HG02938 (cell line): ENCODE results near the gene SDR39U1.

Experiments used
- ATAC-seq: cut with Tn5 transposase; IDR thresholded peaks from one replicate; pipeline ENCODE4 v1.9.1; 2021; ENCODE audit warnings: mild to moderate bottlenecking, moderate library complexity; ENCODE audit not compliant: unreplicated experiment

The SDR39U1 gene

GRCh38 chr14:24443053-24443665, 583 bp upstream of the SDR39U1 start:
- ATAC-seq, result no peak

- ATAC-seq, result no peak
Measured at GRCh38 chr14:24441904-24442239, 704 bp downstream of the SDR39U1 start.

- no peak for ATAC-seq
Measured at GRCh38 chr14:24441485-24441884, 1.1 kb downstream of the SDR39U1 start.

- no peak for ATAC-seq
Measured at GRCh38 chr14:24440606-24441399, 1.8 kb downstream of the SDR39U1 start.

- no peak for ATAC-seq
Measured at GRCh38 chr14:24439830-24440605, 2.6 kb downstream of the SDR39U1 start.

- no peak for ATAC-seq
Measured at GRCh38 chr14:24439257-24439656, 3.3 kb downstream of the SDR39U1 start.

- ATAC-seq, result no peak
Measured at GRCh38 chr14:24438223-24439097, 4.1 kb downstream of the SDR39U1 start.

- no peak for ATAC-seq
Measured at GRCh38 chr14:24437736-24438067, 4.9 kb downstream of the SDR39U1 start.

- ATAC-seq, result no peak
Measured at GRCh38 chr14:24437020-24437735, 5.4 kb downstream of the SDR39U1 start.

GRCh38 chr14:24436355-24437019, 6.1 kb downstream of the SDR39U1 start:
- ATAC-seq, result no peak

- ATAC-seq, result no peak
Measured at GRCh38 chr14:24435998-24436354, 6.6 kb downstream of the SDR39U1 start.

GRCh38 chr14:24435192-24435810, 7.3 kb downstream of the SDR39U1 start:
- ATAC-seq, result no peak

- no peak for ATAC-seq
Measured at GRCh38 chr14:24434676-24435075, 7.9 kb downstream of the SDR39U1 start.

- ATAC-seq, result no peak
Measured at GRCh38 chr14:24434036-24434435, 8.5 kb downstream of the SDR39U1 start.

GRCh38 chr14:24432259-24433131, 10.1 kb downstream of the SDR39U1 start:
- no peak for ATAC-seq

- ATAC-seq, result peak; percentile 43
Measured at GRCh38 chr14:24431569-24432258, 10.9 kb downstream of the SDR39U1 start.

- ATAC-seq, result peak; percentile 33
Measured at GRCh38 chr14:24430682-24431568, 11.7 kb downstream of the SDR39U1 start.
